ENCODE data around the gene ZNF837.
"Not testable (repeated sequence)": the region's sequence is repeated elsewhere in the genome, so short reads cannot be mapped to it uniquely, and the experiment has no call there.

Gene ZNF837

GRCh38 chr19:58396691-58397532 lies 16.1 kb upstream of the ZNF837 start:
- DNase-seq (ENCODE audit: low read depth in 1 of 2, low spot score in 1 of 2), result no peak

DNA sequence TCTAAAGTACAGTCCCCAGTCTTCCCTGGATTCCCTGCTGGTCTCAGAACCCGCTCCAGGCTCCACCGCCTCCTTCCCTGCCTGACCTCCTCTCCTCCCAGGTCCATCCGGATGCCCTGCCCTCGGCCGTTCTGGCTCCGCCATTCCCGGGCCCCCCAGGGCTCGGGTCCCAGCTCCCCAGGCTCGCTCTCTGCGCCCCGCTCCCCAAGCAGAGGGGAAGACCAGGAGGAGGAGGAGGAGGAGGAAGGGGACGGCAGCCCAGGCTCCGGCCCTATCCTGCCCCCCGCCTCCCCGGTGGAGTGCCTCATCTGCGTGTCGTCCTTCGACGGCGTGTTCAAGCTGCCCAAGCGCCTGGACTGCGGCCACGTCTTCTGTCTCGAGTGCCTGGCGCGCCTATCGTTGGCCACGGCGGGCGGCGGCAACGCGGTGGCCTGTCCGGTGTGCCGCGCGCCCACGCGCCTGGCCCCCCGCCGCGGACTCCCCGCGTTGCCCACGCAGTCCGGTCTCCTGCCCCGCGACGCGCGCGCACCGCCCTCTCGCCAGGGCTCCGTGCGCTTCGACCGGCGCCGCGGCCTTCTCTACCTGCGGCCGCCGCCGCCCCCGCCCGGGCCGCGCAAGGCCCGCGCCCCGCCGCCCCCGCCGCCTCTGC lies 15.3 kb upstream of the ZNF837 start:
- DNase-seq (ENCODE audit: low read depth in 1 of 2, low spot score in 1 of 2), result peak in 1 of 2 donors; percentile 28

- DNase-seq (ENCODE audit: low read depth in 1 of 2, low spot score in 1 of 2), result no peak
Observed at GRCh38 chr19:58395220-58395978, 14.6 kb upstream of the ZNF837 start, which contains the start of gene RNF225. Gene RNF225, plus strand, starts transcription at chr19:58395656. Its CDS starts 434 bp downstream, at chr19:58396090.

- DNase-seq (ENCODE audit: low read depth in 1 of 2, low spot score in 1 of 2), result no peak
Observed at GRCh38 chr19:58394821-58395219, 14.0 kb upstream of the ZNF837 start.

GRCh38 chr19:58393725-58394033 lies 12.8 kb upstream of the ZNF837 start:
- no peak for DNase-seq (ENCODE audit: low read depth in 1 of 2, low spot score in 1 of 2)

GRCh38 chr19:58392945-58393724 lies 12.3 kb upstream of the ZNF837 start:
- no peak for DNase-seq (ENCODE audit: low read depth in 1 of 2, low spot score in 1 of 2)

DNA sequence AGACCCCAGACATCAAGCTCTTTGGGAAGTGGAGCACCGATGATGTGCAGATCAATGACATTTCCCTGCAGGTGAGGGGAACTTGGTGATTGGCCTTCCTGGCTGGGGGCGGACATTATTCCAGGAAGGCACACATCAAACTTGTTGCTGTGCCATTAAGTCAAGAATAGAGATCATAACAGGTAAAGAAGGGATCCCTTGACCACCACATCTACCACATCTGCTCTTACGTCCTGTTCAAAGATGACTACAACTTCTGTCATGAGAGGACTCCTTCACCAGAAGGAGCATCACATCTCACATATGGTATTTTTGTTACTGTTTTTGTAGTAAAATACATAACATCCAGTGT lies 7.3 kb upstream of the ZNF837 start:
- DNase-seq (ENCODE audit: low read depth in 1 of 2, low spot score in 1 of 2), result no peak

GRCh38 chr19:58387338-58388174 lies 6.7 kb upstream of the ZNF837 start:
- no peak for DNase-seq (ENCODE audit: low read depth in 1 of 2, low spot score in 1 of 2)

- peak; percentile 91 to 92 for DNase-seq (ENCODE audit: low read depth in 1 of 2, low spot score in 1 of 2)
Observed at GRCh38 chr19:58386576-58387337, 5.9 kb upstream of the ZNF837 start, which contains the start of gene RPS5. Gene RPS5, plus strand, starts transcription at chr19:58387269. Its CDS starts 869 bp downstream, at chr19:58388138.

DNA sequence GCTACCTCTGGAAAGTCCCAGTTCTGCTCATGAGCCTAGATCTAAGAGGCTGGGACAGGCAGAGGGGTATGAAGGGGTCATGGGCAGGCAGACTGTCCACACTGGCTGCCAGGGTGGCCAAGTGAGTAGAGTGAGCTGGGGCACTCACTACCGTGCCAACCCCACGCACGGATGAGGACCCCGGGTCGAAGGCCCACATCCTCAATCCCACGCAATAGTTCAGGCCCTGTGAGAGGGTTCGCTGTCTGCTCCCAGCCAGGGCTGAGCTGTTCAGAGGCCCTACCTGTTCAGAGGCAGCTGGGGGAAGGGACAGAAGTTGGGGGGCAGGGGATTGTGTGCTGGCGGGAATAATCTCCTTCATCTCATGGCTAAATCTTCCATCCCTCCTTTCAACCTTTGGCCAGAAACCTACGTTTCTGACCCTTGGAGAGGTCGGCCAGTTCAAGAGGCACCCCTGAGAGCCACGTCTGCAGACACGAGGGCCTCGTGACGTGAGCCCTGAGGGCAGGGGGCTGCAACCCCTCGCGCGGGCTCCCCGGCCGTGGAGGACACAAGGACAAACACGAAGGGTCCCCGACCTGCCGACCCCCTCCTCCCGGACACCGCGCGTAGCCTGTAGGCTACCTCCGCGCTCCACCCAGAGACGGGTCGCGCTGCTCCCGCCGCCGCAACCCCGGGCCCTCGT lies 5.2 kb upstream of the ZNF837 start:
- DNase-seq (ENCODE audit: low read depth in 1 of 2, low spot score in 1 of 2), result no peak

GRCh38 chr19:58385313-58385890 lies 4.6 kb upstream of the ZNF837 start:
- DNase-seq (ENCODE audit: low read depth in 1 of 2, low spot score in 1 of 2), result no peak

- DNase-seq (ENCODE audit: low read depth in 1 of 2, low spot score in 1 of 2), result no peak
Observed at GRCh38 chr19:58382997-58383603, 2.3 kb upstream of the ZNF837 start.

DNA sequence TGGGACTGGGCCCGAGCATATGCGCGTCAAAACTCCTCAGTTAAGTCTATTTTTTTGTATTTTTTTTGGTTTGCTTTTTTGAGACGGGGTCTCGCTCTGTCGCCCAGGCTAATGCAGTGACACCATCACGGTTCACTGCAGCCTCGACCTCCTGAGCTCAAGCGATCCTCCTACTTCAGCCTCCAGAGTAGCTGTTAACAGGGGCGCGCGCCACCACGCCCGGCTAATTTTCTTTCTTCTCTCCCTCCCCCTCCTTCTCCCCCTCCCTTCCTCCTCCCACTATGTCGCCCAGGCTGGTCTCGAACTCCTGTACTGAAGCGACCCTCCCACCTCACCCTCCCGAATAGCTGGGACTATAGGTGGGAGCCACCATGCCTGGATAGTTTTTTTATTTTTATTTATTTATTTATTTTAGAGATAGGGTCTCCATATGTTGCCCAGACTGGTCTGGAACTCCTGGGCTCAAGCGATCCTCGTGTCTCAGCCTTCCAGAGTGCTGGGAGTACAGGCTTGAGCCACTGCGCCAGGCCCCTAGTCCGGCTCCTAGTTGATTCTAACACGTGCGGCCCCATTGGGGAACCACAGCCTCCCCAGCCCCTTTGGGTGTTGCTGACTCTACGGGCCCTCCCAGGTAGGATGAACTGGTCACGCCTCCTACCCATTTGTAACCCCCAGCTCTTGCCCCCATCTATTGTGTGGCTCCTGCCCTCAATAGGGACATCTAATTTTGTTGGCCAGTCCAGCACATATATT lies 806 bp upstream of the ZNF837 start:
- no peak for DNase-seq (ENCODE audit: low read depth in 1 of 2, low spot score in 1 of 2)

DNA sequence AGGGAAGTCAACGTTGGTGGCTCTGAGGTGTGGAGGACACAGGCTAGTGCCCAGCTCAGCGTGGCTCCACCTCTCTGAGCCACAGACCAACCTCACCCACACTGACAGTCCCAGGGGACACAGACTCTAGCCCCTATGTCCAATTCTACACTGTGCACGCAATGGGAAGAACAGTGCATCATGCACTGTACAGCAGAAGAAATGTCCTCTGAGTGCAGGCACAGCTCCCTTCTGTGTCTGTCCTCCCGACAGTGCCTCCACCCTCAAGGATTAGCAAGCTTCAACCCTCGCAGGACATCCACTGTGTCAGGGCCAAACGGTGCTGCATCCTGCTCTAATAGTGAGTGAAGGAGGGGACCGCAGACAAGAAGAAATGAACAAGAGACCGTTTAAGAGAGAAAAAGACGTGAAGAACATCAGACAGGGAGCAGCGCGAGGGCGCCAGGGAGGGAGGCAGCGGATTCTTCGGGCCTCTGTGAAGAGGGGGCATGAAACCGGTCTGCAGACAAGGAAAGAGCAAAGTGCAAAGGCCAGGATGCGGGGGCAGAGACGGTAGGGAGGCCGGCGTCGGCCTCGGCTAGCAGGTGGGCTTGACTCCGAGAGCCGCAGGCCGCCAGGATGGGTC lies 681 bp downstream of the ZNF837 start:
- DNase-seq (ENCODE audit: low read depth in 1 of 2, low spot score in 1 of 2), result no peak

- DNase-seq (ENCODE audit: low read depth in 1 of 2, low spot score in 1 of 2), result no peak
Observed at GRCh38 chr19:58379246-58379645, 1.6 kb downstream of the ZNF837 start.

GRCh38 chr19:58376724-58377123 lies 4.1 kb downstream of the ZNF837 start:
- not testable (repeated sequence) for DNase-seq (ENCODE audit: low read depth in 1 of 2, low spot score in 1 of 2)

- DNase-seq (ENCODE audit: low read depth in 1 of 2, low spot score in 1 of 2), result no peak
Observed at GRCh38 chr19:58374200-58374599, 6.6 kb downstream of the ZNF837 start.

Measured in stimulated activated CD4-positive, alpha-beta T cell treated with anti-CD3 and anti-CD28 coated beads, Interleukin-15, amount 100 ng/mL, for 1 hour (primary cell).